ENCODE measurements around the gene ARIH2.

Gene ARIH2

GRCh38 chr3:49020330-49021212, 101.9 kb downstream of the ARIH2 start:
- DNase-seq: peak; percentile 56

GRCh38 chr3:49021213-49021812, 102.7 kb downstream of the ARIH2 start:
- peak; percentile 99 for DNase-seq

- DNase-seq: peak; percentile 94
Observed at GRCh38 chr3:49021813-49022687, 103.4 kb downstream of the ARIH2 start, which contains the start of gene NDUFAF3. Gene NDUFAF3 (plus strand): TSS chr3:49022121. CDS start chr3:49022145, 24 bp downstream.

GRCh38 chr3:49022688-49023171, 104.1 kb downstream of the ARIH2 start:
- DNase-seq: peak; percentile 34

DNA sequence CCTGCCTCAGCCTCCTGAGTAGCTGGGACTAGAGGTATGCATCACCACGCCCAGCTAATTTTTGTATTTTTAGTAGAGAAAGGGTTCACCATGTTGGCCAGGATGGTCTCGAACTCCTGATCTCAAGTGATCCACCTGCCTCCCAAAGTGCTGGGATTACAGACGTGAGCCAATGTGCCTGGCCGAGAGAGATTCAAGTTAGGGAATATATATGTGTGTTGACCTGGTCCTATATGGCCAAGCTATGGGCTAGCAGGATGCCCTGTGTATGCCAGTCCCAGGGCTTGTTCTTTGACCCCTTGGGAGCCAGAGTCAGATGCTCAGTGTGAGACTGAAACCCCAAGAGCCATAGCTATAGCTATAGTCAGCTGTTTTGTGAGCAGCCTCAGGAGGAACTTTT, 105.1 kb downstream of the ARIH2 start:
- DNase-seq: no peak

GRCh38 chr3:49024449-49024848, 105.8 kb downstream of the ARIH2 start:
- no peak for DNase-seq

- no peak for DNase-seq
Observed at GRCh38 chr3:49025005-49025792, 106.6 kb downstream of the ARIH2 start.

DNA sequence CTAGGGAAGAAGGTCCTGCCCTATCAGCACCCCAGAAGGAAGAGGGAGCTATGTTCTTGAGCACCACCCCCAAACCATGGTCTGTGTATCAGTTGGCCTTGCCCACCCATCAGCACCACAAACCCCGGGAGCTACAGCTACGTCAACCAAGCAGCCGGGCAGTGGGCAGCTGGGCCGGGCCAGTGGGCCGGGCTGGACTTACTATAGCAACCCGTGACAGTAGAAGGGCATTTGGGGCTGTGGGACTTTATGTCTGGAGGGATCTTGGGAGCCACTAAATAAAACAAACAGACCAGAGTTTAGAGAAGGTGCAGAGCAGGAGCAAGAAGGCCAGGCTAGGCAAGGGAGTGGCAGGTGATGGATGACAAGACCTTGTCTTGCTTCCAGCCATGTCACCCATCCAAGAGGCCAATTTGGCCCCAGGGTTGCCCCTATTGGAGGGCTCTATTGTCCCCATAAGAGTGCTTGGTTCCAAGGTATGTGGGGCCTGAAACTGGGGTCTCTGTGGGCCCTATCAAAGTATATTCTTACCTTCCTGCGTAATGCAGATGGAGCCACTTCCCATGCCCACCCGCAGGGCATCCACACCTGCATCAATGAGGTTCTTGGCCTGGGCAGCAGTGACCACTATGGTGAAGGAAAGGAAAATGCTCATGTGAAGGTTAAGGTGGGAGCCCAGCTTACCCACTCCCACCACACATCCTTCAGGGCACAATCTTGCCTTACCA, 107.3 kb downstream of the ARIH2 start:
- DNase-seq: no peak

GRCh38 chr3:49026536-49026935, 107.9 kb downstream of the ARIH2 start:
- no peak for DNase-seq

DNA sequence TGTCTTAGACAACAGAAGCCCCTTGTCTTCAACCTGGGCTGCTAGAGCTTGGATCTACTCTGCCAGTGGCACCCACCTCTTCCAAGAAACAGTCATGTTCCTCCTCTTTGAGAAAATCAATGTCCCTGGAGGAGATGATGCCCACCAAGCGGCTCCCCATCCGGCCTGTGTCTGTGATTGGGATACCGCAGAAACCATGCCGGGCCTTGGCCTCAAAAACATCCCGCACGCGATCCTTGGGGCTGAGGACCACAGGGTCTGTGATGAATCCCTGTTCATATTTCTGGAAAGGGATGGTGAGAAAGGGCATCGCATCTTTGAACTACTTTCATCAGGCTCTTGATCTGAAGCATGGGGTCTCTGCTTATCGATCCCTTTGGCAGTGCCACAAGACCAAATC, 109.0 kb downstream of the ARIH2 start:
- no peak for DNase-seq

DNA sequence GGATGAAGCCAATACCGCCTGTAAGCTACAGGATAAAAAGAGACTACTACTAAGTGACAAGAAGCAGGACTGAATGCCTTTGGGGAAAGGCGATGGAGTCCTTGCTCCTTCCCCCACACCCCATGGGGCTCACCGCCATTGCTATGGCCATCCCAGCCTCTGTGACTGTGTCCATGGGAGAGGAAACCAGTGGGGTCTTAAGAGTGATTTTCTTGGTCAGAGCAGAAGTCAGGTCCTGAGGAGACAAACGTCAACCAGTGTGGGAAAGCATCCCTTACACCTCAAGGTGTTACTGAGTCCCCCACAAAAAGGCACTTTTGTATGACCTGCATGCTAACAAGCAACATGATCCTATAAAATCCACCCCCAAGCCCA, 109.6 kb downstream of the ARIH2 start:
- no peak for DNase-seq

GRCh38 chr3:49028673-49029562, 110.3 kb downstream of the ARIH2 start, which contains the start of gene IMPDH2:
Gene IMPDH2 (minus strand): TSS chr3:49029398. CDS start chr3:49029350, 48 bp downstream.
- peak; percentile 96 for DNase-seq

- DNase-seq: no peak
Observed at GRCh38 chr3:49029563-49029884, 110.9 kb downstream of the ARIH2 start.

GRCh38 chr3:49030321-49030720, 111.7 kb downstream of the ARIH2 start:
- DNase-seq: no peak

DNA sequence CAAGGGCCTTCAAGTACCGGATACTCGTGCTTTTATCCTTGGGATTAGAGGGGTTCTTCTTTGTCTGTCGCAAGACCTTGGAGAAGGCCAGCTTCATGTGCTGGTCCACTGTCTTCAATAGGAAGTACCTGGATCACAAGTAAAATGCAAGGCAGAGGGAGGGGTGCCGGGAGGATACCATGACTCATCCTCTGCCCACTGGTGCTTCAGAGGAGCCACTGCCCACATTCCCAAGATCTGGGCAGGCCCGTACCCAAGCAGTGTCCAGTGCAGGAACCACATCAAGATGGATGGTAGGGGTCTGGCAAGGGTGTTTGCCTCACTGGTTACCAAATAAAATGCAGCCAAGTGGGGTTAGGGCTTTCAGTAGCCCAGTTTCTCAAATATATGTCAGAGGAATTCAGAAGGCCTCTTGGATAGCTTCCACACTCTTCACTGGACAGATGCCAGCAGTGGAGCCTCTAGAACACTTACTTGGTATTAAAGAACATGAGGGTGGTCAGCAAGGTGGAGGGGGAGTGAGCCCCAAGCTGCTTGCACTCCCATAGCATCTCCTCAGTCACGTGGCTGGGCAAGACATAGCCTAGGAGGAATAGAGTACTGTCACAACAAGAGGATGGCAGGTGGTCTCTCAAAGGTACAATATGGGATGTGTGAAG, 114.1 kb downstream of the ARIH2 start:
- DNase-seq: no peak

DNA sequence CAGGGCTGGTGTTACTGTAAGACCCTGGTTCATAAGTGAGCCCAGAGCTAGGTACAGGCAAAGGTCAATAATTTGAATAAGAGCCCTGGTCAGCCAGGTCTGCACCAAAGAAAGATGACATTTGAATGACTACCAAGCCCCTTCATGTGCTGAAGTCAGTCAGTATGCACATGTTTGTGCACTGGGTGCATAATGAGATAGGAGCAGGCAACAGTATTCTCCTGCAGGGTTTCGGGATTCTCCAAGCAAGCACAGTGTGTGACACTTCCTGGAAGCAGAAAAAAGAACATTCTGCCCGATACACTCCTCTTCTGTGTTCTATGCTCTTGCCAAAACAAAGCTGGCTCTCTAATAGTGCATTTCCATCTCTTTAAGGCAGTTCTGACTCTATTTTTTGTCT, 116.0 kb downstream of the ARIH2 start:
- DNase-seq: no peak

GRCh38 chr3:49035281-49035680, 116.6 kb downstream of the ARIH2 start:
- no peak for DNase-seq

Data from activated CD4-positive, alpha-beta T cell treated with anti-CD3 and anti-CD28 coated beads, Interleukin-2, amount 50 U/mL, for 16 hours (primary cell).